Vagina (tissue), 2 donors: ENCODE data around the gene PTPRN2. TPM values are rescaled to one million over a fixed set of nuclear protein-coding genes. Genes with fewer than 3 reads are reported as not detected.

Experiments
- DNase-seq, 2 donors: peaks; one replicate each; pipeline ENCODE4 v3.0.0-alpha.2; 2017; ENCODE audit errors: extremely low spot score in 2 of 2
- H3K27ac ChIP-seq: fragments of 200-600 bp; sonication (generic); one replicate; pipeline ENCODE4 v1.5.1; 2019
- H3K27me3 ChIP-seq: fragments of 200-600 bp; sonication (generic); one replicate; pipeline ENCODE4 v1.5.1; 2019
- H3K36me3 ChIP-seq, 2 donors: fragments of 200-600 bp; sonication (generic); one replicate each; pipeline ENCODE4 v1.5.1; 2017 to 2019
- H3K4me1 ChIP-seq: fragments of 200-600 bp; sonication (generic); one replicate; pipeline ENCODE4 v1.5.1; 2019
- H3K4me3 ChIP-seq, 2 donors: fragments of 200-600 bp; sonication (generic); 1 replicate in 1 of 2; 2 replicates in 1 of 2; pipeline ENCODE4 v1.5.1; 2016 to 2019
- H3K9me3 ChIP-seq: fragments of 200-600 bp; sonication (generic); one replicate; pipeline ENCODE4 v1.5.1; 2019
- CTCF ChIP-seq, 3 experiments: fragments of 450-650 bp in 2 of 3; fragments of 200-600 bp in 1 of 3; sonication (generic) in 1 of 3; IDR thresholded peaks; one replicate each; pipeline ENCODE4 v1.5.1; 2017 to 2019; ENCODE audit warnings: antibody characterized with exemption in 3 of 3, mild to moderate bottlenecking in 2 of 3, moderate library complexity in 2 of 3
- POLR2A ChIP-seq, 2 donors: fragments of 450-650 bp; IDR thresholded peaks; one replicate each; pipeline ENCODE4 v1.6.1; 2017; ENCODE audit warnings: antibody characterized with exemption in 2 of 2, mild to moderate bottlenecking in 2 of 2, moderate library complexity in 2 of 2
- POLR2AphosphoS5 ChIP-seq, 2 donors: sonication (generic); formaldehyde crosslinking; IDR thresholded peaks; one replicate each; pipeline ENCODE4 v1.9.0; 2017; ENCODE audit warnings: antibody characterized with exemption in 2 of 2, mild to moderate bottlenecking in 2 of 2, low read depth in 1 of 2; ENCODE audit not compliant: insufficient read depth in 1 of 2
- intact Hi-C: fragments of 100-400 bp; cut with DNase I; formaldehyde crosslinking; loops from one replicate; pipeline ENCODE4 v1.15.1; 2023
- total RNA-seq: library from RNA; depleted of rRNA; stranded (reverse); fragments of >200 nt; gene quantifications from one replicate; pipeline ENCODE4 v1.2.3, GENCODE V29; 2016

PTPRN2 gene
- total RNA-seq, 1 donor from 2014 or later: 7.4 TPM

GRCh38 chr7:157585113-157585861, 1002.3 kb downstream of the PTPRN2 start:
- Histone ChIP-seq H3K27ac (no peak overlapping the region), H3K27me3 (no peaks in the 10 kb centered on the region), H3K4me1 (no peaks in the 10 kb centered on the region), H3K4me3 (no peak overlapping the region), H3K36me3 (no peaks in the 10 kb centered on the region), H3K9me3 (no peaks in the 10 kb centered on the region)
- TF ChIP-seq POLR2A (IDR thresholded peaks at IDR 0.05) (no peak), CTCF (IDR thresholded peaks at IDR 0.05) (no peak), POLR2AphosphoS5 (IDR thresholded peaks at IDR 0.05; ENCODE audit: insufficient read depth in 1 of 2, low read depth in 1 of 2) (no peak)
- DNase-seq: no peak
- intact Hi-C loops: no loop called here

- Histone ChIP-seq H3K4me3 (no peak overlapping the region), H3K9me3 (no peaks in the 10 kb centered on the region), H3K27me3 (no peaks in the 10 kb centered on the region), H3K27ac (no peak overlapping the region), H3K4me1 (peaks cover 7% of the 10 kb centered on the region), H3K36me3 (no peaks in the 10 kb centered on the region)
- TF ChIP-seq CTCF (IDR thresholded peaks at IDR 0.05): no peak
- no peak for TF ChIP-seq POLR2A (IDR thresholded peaks at IDR 0.05)
- TF ChIP-seq POLR2AphosphoS5 (IDR thresholded peaks at IDR 0.05; ENCODE audit: insufficient read depth in 1 of 2, low read depth in 1 of 2): no peak
- no peak for DNase-seq
- intact Hi-C loops: no loop called here
Observed at GRCh38 chr7:157584420-157584819, 1003.2 kb downstream of the PTPRN2 start.

- Histone ChIP-seq H3K27ac (no peak overlapping the region), H3K36me3 (no peaks in the 10 kb centered on the region), H3K27me3 (no peaks in the 10 kb centered on the region), H3K9me3 (no peaks in the 10 kb centered on the region), H3K4me3 (no peak overlapping the region), H3K4me1 (peaks cover 7% of the 10 kb centered on the region)
- DNase-seq: no peak
- TF ChIP-seq POLR2AphosphoS5 (IDR thresholded peaks at IDR 0.05; ENCODE audit: insufficient read depth in 1 of 2, low read depth in 1 of 2) (no peak), CTCF (IDR thresholded peaks at IDR 0.05) (no peak), POLR2A (IDR thresholded peaks at IDR 0.05) (no peak)
- intact Hi-C loops: no loop called here
Observed at GRCh38 chr7:157581740-157582139, 1005.9 kb downstream of the PTPRN2 start.

- no peaks in the 10 kb centered on the region for H3K9me3 ChIP-seq
- no peak overlapping the region for H3K27ac ChIP-seq
- TF ChIP-seq POLR2AphosphoS5 (IDR thresholded peaks at IDR 0.05; ENCODE audit: insufficient read depth in 1 of 2, low read depth in 1 of 2): no peak
- TF ChIP-seq CTCF (IDR thresholded peaks at IDR 0.05): no peak
- TF ChIP-seq POLR2A (IDR thresholded peaks at IDR 0.05): no peak
- no peaks in the 10 kb centered on the region for H3K36me3 ChIP-seq
- H3K27me3 ChIP-seq: no peaks in the 10 kb centered on the region
- peaks cover 7% of the 10 kb centered on the region for H3K4me1 ChIP-seq
- no peak overlapping the region for H3K4me3 ChIP-seq
- intact Hi-C loops: no loop called here
- no peak for DNase-seq
Observed at GRCh38 chr7:157580324-157580723, 1007.3 kb downstream of the PTPRN2 start.

GRCh38 chr7:157579425-157579824, 1008.2 kb downstream of the PTPRN2 start:
- Histone ChIP-seq H3K4me1 (peaks cover 7% of the 10 kb centered on the region), H3K36me3 (no peaks in the 10 kb centered on the region), H3K4me3 (no peak overlapping the region), H3K27me3 (no peaks in the 10 kb centered on the region), H3K9me3 (no peaks in the 10 kb centered on the region), H3K27ac (no peak overlapping the region)
- intact Hi-C loops: no loop called here
- DNase-seq: no peak
- no peak for TF ChIP-seq CTCF (IDR thresholded peaks at IDR 0.05)
- no peak for TF ChIP-seq POLR2AphosphoS5 (IDR thresholded peaks at IDR 0.05; ENCODE audit: insufficient read depth in 1 of 2, low read depth in 1 of 2)
- no peak for TF ChIP-seq POLR2A (IDR thresholded peaks at IDR 0.05)
